22Rv1 (cell line): ENCODE data around the gene RAMACL.

Source experiments
- CTCF ChIP-seq: fragments of 450-650 bp; IDR thresholded peaks from 2 replicates; pipeline ENCODE4 v1.5.1; 2017; ENCODE audit warnings: mild to moderate bottlenecking
- ZFX ChIP-seq: fragments of 450-650 bp; IDR thresholded peaks from 2 replicates; pipeline ENCODE4 v1.6.1; 2017; ENCODE audit warnings: antibody characterized with exemption, borderline replicate concordance

- TF ChIP-seq CTCF (no peak), ZFX (no peak)
These were observed 26.8 kb downstream of the RAMACL start for GRCh38 chr6:166559662-166560061.
